Ovary (tissue), 9 donors: ENCODE data around the gene SORCS2. TPM values are rescaled to one million over a fixed set of nuclear protein-coding genes. Genes with fewer than 3 reads are reported as not detected.

ENCODE experiments used
- DNase-seq, 5 donors: peaks; one replicate each; pipeline ENCODE4 v3.0.0-alpha.2; 2019 to 2020
- H3K27ac ChIP-seq, 2 donors: fragments of 200-600 bp; one replicate each; pipeline versions ENCODE4 v1.5.1 to v1.8.0; 2019 to 2022
- H3K27me3 ChIP-seq: fragments of 200-600 bp; one replicate; pipeline ENCODE4 v1.8.0; 2022
- H3K36me3 ChIP-seq: fragments of 200-600 bp; sonication (generic); one replicate; pipeline ENCODE4 v1.5.1; 2019
- H3K4me1 ChIP-seq: one replicate; pipeline ENCODE4 v1.8.1; 2013; ENCODE audit warnings: mild to moderate bottlenecking, moderate library complexity; ENCODE audit not compliant: insufficient read depth
- H3K4me3 ChIP-seq: fragments of 200-600 bp; sonication (generic); one replicate; pipeline ENCODE4 v1.5.1; 2017
- H3K9me3 ChIP-seq, 2 donors: fragments of 200-600 bp in 1 of 2; sonication (generic) in 1 of 2; one replicate each; pipeline versions ENCODE4 v1.5.1 to v1.8.1; 2013 to 2019; ENCODE audit warnings: mild to moderate bottlenecking in 1 of 2, moderate library complexity in 1 of 2
- CTCF ChIP-seq, 3 donors: fragments of 450-650 bp in 2 of 3; fragments of 200-600 bp in 1 of 3; IDR thresholded peaks; one replicate each; pipeline versions ENCODE4 v1.5.1 to v1.8.0; 2016 to 2022; ENCODE audit warnings: antibody characterized with exemption in 3 of 3, mild to moderate bottlenecking in 1 of 3
- EP300 ChIP-seq: sonication (generic); formaldehyde crosslinking; IDR thresholded peaks from one replicate; pipeline ENCODE4 v1.6.1; 2017; ENCODE audit warnings: antibody characterized with exemption
- POLR2A ChIP-seq: fragments of 450-650 bp; IDR thresholded peaks from one replicate; pipeline ENCODE4 v1.6.1; 2017; ENCODE audit warnings: antibody characterized with exemption, mild to moderate bottlenecking, moderate library complexity
- WGBS, 3 donors: extraction: QIAGEN DNeasy Blood & Tissue Kit in 1 of 3; methylation state at CpG; one replicate each; pipeline versions ENCODE4 v1.1.5 to v1.1.7; 2013 to 2017; 5-methylcytosine and 5-hydroxymethylcytosine counted together
- intact Hi-C, 4 donors: fragments of 100-400 bp; cut with DNase I; formaldehyde crosslinking; loops; one replicate each; pipeline versions ENCODE4 v1.11.0 to v1.15.1; 2022 to 2023
- polyA plus RNA-seq, 2 donors: library from polyadenylated mRNA; stranded (reverse); fragments of 200-250 nt in 1 of 2; fragments of 350-450 nt in 1 of 2; fragmentation: Illumina TruSeq in 1 of 2; extraction: RNeasy Lipid Tissue Mini Kit (QIAGEN cat#74804) in 1 of 2; gene quantifications; one replicate each; pipeline ENCODE4 v1.2.3, GENCODE V29; 2013 to 2014
- total RNA-seq, 7 donors: library from RNA; depleted of rRNA in 2 of 7; stranded (reverse); fragments of >200 nt in 2 of 7; fragmentation: NEBNext Ultra II Directional in 3 of 7; extraction: Animal tissue kit (Norgen Biotek cat#: 25700) in 3 of 7; gene quantifications; one replicate each; pipeline versions ENCODE4 v1.1.0 to v1.2.4, GENCODE V29; 2016 to 2023
- donor health status: DM: no; HTN: no; CAD: no; lungs with moderate emphysema.
- donor health status: DM: no; HTN: no; CAD: no.
- donor health status: Bipolar disorder and iron deficiency.
- donor health status: DM: yes; HTN: yes; CAD: no.
- donor health status: DM: no; HTN: no; CAD: no.
- donor health status: DM: yes; HTN: yes; CAD: no.

Gene SORCS2
- total and polyA plus RNA-seq, 9 donors = 0.60 to 23.9 (median 7.1) TPM

- no peak for TF ChIP-seq EP300
- TF ChIP-seq POLR2A = no peak
- no peak for TF ChIP-seq CTCF (IDR thresholded peaks at IDR 0.05)
- Histone ChIP-seq H3K4me1 (peaks cover 2% of the 10 kb centered on the region), H3K27me3 (no peaks in the 10 kb centered on the region), H3K9me3 (no peaks in the 10 kb centered on the region), H3K27ac (no peak overlapping the region), H3K36me3 (no peaks in the 10 kb centered on the region), H3K4me3 (no peak overlapping the region)
- DNase-seq = no peak
- intact Hi-C loops = no loop called here
- WGBS, 3 donors = 17 to 24% (median 22%) methylated on average over 3 of the region's 3 CpGs
These were observed 432.7 kb downstream of the SORCS2 start for GRCh38 chr4:7625071-7625470.

- Histone ChIP-seq H3K27ac (no peak overlapping the region), H3K4me1 (peaks cover 5% of the 10 kb centered on the region), H3K9me3 (no peaks in the 10 kb centered on the region), H3K36me3 (no peaks in the 10 kb centered on the region), H3K4me3 (no peak overlapping the region), H3K27me3 (no peaks in the 10 kb centered on the region)
- no peak for TF ChIP-seq POLR2A
- no peak for TF ChIP-seq EP300
- no peak for TF ChIP-seq CTCF (IDR thresholded peaks at IDR 0.05)
- no peak for DNase-seq
- intact Hi-C loops = no loop called here
- 89 to 92% (median 90%) methylated on average over 7 of the region's 7 CpGs for WGBS, 3 donors
These were observed 434.2 kb downstream of the SORCS2 start for GRCh38 chr4:7626531-7626930.

- Histone ChIP-seq H3K4me1 (peaks cover 5% of the 10 kb centered on the region), H3K36me3 (no peaks in the 10 kb centered on the region), H3K4me3 (no peak overlapping the region), H3K27ac (no peak overlapping the region), H3K9me3 (no peaks in the 10 kb centered on the region), H3K27me3 (no peaks in the 10 kb centered on the region)
- intact Hi-C loops = no loop called here
- DNase-seq = no peak
- no peak for TF ChIP-seq POLR2A
- no peak for TF ChIP-seq CTCF (IDR thresholded peaks at IDR 0.05)
- TF ChIP-seq EP300 = no peak
- WGBS, 3 donors = 60 to 76% (median 63%) methylated on average over 18 of the region's 18 CpGs
These were observed 435.2 kb downstream of the SORCS2 start for GRCh38 chr4:7627251-7628250.

DNA sequence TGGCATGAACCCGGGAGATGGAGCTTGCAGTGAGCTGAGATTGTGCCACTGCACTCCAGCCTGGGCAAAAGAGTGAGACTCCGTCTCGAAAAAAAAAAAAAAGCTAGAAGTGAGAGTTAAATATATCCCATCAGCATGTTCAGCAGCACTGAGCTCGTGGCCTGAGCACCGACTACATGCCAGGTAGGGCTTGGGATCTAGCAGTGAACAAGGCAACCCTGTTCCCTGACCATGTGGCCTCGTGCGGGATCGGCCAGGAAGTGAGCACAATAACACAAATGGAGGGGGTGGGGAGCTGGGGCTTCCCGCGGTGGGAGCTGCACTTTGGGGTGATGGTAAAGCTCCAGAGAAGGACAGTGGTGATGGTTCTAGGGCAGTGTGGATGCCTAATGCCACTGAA is 436.1 kb downstream of the SORCS2 start:
- WGBS, 3 donors = 65 to 79% (median 73%) methylated on average over 9 to 10 of the region's 10 CpGs
- Histone ChIP-seq H3K9me3 (no peaks in the 10 kb centered on the region), H3K4me1 (peaks cover 5% of the 10 kb centered on the region), H3K27ac (no peak overlapping the region), H3K4me3 (no peak overlapping the region), H3K27me3 (no peaks in the 10 kb centered on the region), H3K36me3 (no peaks in the 10 kb centered on the region)
- TF ChIP-seq EP300 (no peak), CTCF (IDR thresholded peaks at IDR 0.05) (no peak), POLR2A (no peak)
- DNase-seq = no peak
- intact Hi-C loops = no loop called here
